BJ (cell line): ENCODE results near the gene OTOGL. TPM values are rescaled to one million over a fixed set of nuclear protein-coding genes. Genes with fewer than 3 reads are reported as not detected.

Experiments used
- CTCF ChIA-PET: fragments of 350-600 bp; formaldehyde crosslinking; extraction: SDS; loops from one replicate; lab custom pipeline; 2021; ENCODE audit warnings: antibody characterized with exemption, inconsistent platforms; lab: Yijun Ruan, JAX
- POLR2A ChIA-PET: fragments of 300-600 bp; sonication (Branson Sonifier 250); formaldehyde crosslinking; extraction: SDS; loops from one replicate; lab custom pipeline; 2021; ENCODE audit warnings: antibody characterized with exemption; lab: Charles Lee
- DNase-seq: peaks from one replicate; pipeline ENCODE4 v3.0.0-alpha.2; 2011; ENCODE audit warnings: low read depth
- H3K27me3 ChIP-seq: 2 replicates; pipeline ENCODE4 v1.6.0; 2011; ENCODE audit warnings: low read length; ENCODE audit not compliant: control insufficient read depth, insufficient read depth
- H3K36me3 ChIP-seq: 2 replicates; pipeline ENCODE4 v1.5.1; 2011; ENCODE audit warnings: low read length; ENCODE audit not compliant: control insufficient read depth, insufficient read depth
- H3K4me3 ChIP-seq: 2 replicates; pipeline ENCODE4 v1.5.1; 2011; ENCODE audit warnings: low read depth, mild to moderate bottlenecking, control low read depth, low read length
- polyA plus RNA-seq: library from polyadenylated mRNA; depleted of rRNA; stranded (reverse); fragments of >200 nt; gene quantifications from 2 replicates; pipeline ENCODE4 v1.2.3, GENCODE V29; 2011
- TF ChIP-seq, protein P1 (sequence below): IDR thresholded peaks from 2 replicates; pipeline ENCODE4 v1.5.1; 2011; ENCODE audit warnings: low read depth, mild to moderate bottlenecking, control low read depth, inconsistent platforms, low read length, moderate library complexity; ENCODE audit not compliant: insufficient read depth

The OTOGL gene
- polyA plus RNA-seq, 1 experiment = 0.10 TPM

DNA sequence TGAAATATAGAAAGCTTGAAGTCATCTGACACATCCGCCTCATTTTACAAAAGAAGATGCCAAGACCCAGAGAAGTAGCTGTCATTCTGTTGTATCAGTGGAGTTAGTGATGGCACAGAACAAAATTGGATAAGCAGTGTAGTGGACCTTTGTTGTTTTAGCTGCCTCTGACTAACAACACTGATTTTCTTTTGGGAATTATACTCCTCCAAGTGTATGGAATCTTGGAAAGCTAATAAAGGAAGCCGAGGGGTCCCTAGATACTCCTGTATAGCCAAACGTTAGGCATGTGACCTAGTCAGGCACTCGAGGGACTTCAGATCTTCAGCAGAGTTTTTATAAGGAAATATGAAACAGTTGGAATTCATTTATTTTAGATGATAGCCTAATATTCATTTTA, 94.5 kb downstream of the OTOGL start:
- Histone ChIP-seq H3K27me3 (no peaks in the 10 kb centered on the region), H3K4me3 (no peak overlapping the region), H3K36me3 (no peaks in the 10 kb centered on the region)
- TF ChIP-seq, protein P1, sequence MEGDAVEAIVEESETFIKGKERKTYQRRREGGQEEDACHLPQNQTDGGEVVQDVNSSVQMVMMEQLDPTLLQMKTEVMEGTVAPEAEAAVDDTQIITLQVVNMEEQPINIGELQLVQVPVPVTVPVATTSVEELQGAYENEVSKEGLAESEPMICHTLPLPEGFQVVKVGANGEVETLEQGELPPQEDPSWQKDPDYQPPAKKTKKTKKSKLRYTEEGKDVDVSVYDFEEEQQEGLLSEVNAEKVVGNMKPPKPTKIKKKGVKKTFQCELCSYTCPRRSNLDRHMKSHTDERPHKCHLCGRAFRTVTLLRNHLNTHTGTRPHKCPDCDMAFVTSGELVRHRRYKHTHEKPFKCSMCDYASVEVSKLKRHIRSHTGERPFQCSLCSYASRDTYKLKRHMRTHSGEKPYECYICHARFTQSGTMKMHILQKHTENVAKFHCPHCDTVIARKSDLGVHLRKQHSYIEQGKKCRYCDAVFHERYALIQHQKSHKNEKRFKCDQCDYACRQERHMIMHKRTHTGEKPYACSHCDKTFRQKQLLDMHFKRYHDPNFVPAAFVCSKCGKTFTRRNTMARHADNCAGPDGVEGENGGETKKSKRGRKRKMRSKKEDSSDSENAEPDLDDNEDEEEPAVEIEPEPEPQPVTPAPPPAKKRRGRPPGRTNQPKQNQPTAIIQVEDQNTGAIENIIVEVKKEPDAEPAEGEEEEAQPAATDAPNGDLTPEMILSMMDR = no peak
- ChIA-PET POLR2A (no interaction called here), CTCF (interaction anchor here (0.7 to 1.6 kb wide), 6 partner anchors 10 to 1064 kb away, joined by 3 to 17 read pairs (median 4); no protein-coding TSS in a partner anchor)
- DNase-seq = no peak

DNA sequence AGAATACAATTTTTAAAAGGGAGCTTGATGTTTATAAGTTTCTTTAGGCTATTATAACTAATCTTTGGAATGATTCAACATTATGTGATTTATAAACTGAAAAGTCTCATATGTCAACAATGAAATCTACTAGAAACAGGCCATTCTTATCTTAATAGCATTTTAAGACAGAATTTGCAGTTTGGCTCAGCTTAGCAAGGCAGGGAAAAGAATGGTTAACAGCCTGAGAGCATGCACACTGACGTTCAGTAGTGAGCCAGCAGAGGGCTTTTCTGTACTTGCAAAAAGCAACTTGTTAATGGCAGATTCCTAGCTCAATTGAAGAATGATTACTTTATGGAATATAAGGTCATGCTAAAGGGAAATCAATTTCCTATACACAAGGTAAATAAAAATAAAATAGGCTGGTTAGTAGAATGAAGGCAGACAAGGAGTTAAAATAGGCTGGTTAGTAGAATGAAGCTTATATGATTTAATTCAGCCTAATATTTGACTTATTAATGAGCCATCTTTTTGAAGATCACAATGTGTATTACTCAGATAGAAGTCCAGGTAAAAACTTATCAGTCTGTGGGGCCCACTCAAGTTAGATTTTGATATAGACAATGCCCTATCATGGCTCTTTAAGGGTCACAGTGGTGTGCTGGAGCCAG, 95.9 kb downstream of the OTOGL start:
- CTCF ChIA-PET = interaction anchor here (0.6 to 2.1 kb wide), 24 partner anchors 9 to 1063 kb away, joined by 3 to 68 read pairs (median 4); no protein-coding TSS in a partner anchor
- POLR2A ChIA-PET = no interaction called here
- H3K4me3 ChIP-seq = no peak overlapping the region
- no peaks in the 10 kb centered on the region for H3K36me3 ChIP-seq
- H3K27me3 ChIP-seq = no peaks in the 10 kb centered on the region
- TF ChIP-seq, protein P1 = peak; percentile 78
- no peak for DNase-seq

DNA sequence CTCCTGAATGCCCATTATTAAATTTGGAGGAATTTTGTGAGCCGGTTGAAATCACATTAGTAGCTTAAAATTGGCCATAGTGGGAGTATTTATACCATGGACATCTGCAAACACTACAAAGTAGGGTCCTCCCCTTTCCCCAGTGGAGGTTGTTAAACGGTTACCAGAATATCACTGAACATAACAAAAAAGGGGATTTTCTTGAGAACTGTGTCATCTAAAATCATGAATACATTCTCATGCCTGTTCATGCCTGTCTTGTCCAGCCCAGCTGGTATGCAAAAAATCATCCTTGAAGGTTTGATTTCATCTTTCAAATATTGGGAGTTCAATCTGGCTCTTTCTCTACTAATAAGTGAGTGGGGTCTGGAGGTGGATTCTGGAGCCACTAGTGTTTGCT, 96.4 kb downstream of the OTOGL start:
- ChIA-PET CTCF (interaction anchor here (0.6 to 2.1 kb wide), 19 partner anchors 9 to 1062 kb away, joined by 3 to 68 read pairs (median 4); no protein-coding TSS in a partner anchor), POLR2A (no interaction called here)
- TF ChIP-seq, protein P1 = no peak
- DNase-seq = no peak
- no peaks in the 10 kb centered on the region for H3K27me3 ChIP-seq
- H3K36me3 ChIP-seq = no peaks in the 10 kb centered on the region
- no peak overlapping the region for H3K4me3 ChIP-seq

DNA sequence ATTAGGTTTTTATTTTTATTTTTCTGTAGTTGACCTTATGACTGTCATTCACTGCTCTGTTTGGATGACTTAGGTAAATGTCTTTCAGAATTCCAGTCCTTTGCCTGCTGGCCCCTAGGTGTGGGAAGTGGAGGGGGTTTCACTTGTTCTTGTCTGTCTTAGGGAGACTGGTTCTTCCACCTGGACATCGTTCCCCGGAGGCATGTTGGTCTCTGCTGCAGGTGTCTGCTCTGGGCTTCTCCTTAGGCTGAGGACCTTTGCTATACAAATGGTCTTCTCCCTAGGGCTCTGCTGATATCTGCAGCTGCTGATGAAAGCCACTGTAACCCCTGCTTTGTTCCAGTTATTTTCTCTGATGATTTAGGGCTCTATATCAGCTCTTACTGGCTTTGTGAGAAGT, 97.1 kb downstream of the OTOGL start:
- Histone ChIP-seq H3K4me3 (no peak overlapping the region), H3K27me3 (no peaks in the 10 kb centered on the region), H3K36me3 (no peaks in the 10 kb centered on the region)
- ChIA-PET POLR2A (no interaction called here), CTCF (interaction anchor here (0.6 to 4.4 kb wide), 6 partner anchors 8 to 638 kb away, joined by 3 to 68 read pairs (median 10); no protein-coding TSS in a partner anchor)
- no peak for DNase-seq
- TF ChIP-seq, protein P1 = no peak

DNA sequence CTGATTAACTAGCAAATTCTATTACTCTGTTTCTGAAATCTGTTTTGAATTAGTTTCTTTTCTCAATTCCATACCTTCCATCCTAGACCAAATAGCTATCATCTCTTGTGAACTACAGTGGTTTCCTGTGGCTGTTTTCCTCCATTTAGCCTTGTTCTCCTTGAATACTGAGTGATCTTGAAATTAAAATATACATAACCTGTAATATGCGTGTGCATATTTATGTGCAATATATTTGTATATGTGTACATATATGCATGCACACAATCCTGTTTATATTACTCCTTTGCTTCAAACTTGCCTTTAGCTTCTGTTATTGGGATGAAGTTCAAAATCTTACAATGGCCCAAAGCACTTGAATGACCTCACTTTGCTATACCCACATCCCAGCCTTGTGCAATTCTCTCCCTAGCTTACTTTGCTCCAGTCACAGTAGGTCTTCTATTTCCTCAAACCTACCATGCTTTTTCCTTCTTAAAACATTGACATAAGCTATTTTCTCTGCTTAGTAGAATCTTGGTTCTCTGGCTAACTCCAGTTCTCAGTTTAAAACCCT, 99.5 kb downstream of the OTOGL start:
- H3K36me3 ChIP-seq = no peaks in the 10 kb centered on the region
- no peak overlapping the region for H3K4me3 ChIP-seq
- TF ChIP-seq, protein P1 = no peak
- DNase-seq = no peak
- POLR2A ChIA-PET = no interaction called here
- H3K27me3 ChIP-seq = no peaks in the 10 kb centered on the region
- CTCF ChIA-PET = interaction anchor here (1.1 to 4.4 kb wide), 4 partner anchors 28 to 1059 kb away, joined by 3 to 40 read pairs (median 3); no protein-coding TSS in a partner anchor
